GM10847 (cell line): ENCODE results near the gene C1orf210.

Source experiments
- POLR2A ChIP-seq: IDR thresholded peaks from 2 replicates; pipeline ENCODE4 v1.6.1; 2011; ENCODE audit not compliant: insufficient read length; ENCODE audit errors: extremely low read depth

The C1orf210 gene

DNA sequence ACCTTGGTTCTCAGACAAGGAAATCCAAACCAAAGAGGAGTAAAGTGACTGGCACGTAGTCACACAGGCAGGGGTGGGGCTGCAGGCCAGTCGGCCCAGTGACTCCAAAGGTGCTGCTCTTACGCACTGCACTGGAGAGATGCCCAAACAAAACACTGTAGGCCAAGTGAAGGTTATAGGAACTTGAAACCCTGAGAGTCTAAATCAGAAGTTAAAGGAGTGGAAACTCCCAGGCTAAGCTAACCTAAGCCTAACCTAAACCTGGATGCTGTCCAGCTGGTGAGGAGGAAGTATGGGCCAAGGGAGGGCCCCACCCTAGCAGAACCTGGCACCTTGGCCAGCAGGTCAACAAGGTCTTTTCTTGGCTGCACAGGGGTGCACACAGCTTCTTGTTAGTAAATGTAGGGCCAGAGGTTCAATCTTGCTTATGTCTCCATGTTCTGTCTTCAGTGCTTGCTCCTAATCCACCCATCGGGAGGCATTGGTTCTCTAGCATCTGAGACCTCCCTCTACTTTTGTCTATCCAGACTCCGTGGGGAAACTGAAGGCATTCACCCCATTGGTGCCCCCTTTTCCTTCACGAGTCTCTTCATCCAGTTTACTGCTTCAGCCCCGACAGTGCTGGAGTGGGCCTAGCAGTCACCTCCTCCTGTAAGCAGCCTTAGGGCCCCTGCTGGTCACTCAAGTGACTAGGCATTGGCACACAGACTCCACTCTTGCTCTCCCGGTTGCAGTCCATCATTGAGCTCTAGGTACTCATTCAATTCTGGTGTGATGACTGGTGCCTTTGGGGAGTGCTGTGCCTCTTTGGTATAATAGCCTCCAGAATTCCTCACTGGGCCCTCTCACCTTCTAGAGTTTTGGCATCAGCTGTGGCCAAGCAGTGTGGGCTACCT, 28.5 kb downstream of the C1orf210 start:
- TF ChIP-seq POLR2A = no peak

GRCh38 chr1:43255438-43256210, 29.8 kb downstream of the C1orf210 start:
- TF ChIP-seq POLR2A = no peak

DNA sequence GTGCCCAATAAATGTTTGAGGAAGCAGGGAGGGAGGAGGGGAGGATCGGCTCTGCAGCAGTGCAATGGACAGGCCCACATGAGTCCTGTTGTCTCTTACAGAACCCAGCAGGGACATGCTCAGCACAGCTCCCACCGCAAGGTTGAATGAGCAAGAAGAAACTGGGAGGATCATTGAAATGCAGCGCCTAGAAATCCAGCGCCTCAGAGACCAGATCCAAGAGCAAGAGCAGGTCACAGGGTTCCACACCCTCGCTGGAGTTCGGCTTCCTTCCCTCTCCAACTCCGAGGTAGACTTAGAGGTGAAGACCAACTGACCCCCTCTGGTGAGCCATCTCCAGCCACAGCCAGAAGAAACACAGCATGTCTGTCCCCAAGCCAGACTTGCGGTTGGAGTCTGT, 31.5 kb downstream of the C1orf210 start:
- no peak for TF ChIP-seq POLR2A

GRCh38 chr1:43253173-43253572, 32.2 kb downstream of the C1orf210 start:
- TF ChIP-seq POLR2A = no peak

DNA sequence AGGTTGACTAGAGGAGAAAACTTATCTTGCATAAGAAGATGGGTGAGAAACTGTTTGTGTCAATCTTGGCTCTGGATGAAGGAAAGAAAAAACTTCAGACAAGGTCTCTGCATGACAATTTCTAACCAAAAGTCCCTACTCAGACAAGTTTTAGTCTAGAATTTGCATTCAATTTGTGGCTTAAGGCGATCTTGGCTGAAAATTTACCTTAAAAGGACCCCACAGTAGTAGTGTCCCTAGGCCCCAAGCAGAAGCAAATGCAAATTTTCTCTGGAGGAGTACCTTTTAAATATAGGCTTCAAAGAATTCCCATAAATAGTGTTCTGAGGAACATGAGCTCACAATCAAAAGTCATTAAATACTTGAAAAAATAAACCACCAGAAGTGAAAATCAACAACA, 33.2 kb downstream of the C1orf210 start:
- no peak for TF ChIP-seq POLR2A

DNA sequence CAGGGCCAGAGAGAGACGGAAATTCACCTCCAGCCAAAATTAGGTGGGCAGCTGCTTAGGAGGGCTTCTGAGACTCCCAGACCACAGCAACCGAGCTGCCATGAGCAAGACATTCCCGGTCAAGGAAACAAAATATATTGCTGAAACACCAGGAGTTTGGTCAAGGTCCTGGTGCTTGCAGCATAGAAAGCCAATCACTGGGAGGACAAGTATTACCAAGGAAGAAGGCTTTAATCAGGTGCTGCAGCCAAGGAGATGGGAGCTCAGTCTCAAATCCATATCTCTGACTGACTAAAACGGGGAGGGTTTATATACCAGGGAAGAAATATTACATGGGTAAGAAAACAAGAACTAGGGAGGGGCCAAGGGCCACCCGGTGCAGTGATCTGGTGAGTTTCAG, 34.4 kb downstream of the C1orf210 start:
- TF ChIP-seq POLR2A = no peak

- no peak for TF ChIP-seq POLR2A
These were observed 35.0 kb downstream of the C1orf210 start for GRCh38 chr1:43250351-43250761.

DNA sequence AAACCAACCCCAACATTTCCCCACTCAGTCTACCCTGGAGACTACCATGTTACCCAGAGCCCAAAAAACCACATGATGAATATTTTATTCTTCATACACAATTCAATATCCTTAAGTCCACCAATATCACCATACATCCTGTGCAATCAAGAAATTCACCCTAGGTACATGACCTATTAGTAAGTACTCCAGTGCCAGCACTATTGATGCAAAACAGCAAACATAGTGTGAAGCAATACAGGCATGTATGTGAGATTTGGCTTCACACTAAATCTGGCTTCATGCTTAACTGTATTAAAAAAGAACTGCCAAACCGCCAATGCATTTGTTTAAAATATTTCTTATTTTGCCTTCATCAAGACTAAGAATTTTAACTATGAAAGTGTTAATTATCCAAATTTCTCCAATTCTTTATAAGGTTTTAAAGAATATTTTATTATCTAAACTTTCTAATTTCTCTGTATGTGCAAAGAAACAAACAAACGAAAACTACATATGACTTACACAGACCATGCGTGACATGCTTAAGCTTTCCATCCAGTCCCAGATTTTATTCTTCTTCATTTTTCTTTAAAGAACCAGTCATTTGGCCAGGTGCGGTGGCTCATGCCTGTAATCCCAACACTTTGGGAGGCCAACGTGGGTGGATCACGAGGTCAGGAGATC, 38.0 kb downstream of the C1orf210 start:
- TF ChIP-seq POLR2A = no peak

DNA sequence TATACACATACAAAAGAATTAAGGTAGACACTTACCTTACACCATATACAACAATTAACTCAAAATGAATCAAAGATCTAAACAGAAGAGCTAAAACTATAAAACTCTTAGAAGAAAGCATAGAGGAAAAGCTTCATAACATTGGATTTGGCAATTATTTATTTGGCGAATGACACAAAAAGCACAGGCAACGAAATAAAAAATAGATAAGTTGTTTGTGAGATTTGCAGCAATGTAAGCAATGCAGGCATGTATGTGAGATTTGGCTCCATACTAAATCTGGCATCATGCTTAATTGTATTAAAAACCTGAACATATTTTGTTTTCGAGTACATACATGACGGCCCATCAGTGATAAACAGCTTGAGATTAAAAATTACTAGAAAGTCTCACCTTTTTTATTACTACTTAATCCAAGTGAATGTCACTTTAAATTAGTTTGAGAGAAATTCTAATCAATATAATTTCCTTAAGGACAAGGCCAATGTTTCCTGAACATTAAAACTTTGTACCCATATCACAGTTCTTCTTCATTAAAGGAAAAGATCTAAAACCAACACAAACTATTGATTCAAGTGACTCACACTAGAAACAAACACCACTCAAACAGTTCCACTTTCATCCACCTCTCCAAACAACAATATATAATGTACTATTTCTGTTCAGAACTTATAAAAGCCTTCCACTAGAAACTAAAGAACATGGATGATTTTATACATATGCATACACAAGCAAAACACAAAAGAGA, 38.7 kb downstream of the C1orf210 start:
- no peak for TF ChIP-seq POLR2A

DNA sequence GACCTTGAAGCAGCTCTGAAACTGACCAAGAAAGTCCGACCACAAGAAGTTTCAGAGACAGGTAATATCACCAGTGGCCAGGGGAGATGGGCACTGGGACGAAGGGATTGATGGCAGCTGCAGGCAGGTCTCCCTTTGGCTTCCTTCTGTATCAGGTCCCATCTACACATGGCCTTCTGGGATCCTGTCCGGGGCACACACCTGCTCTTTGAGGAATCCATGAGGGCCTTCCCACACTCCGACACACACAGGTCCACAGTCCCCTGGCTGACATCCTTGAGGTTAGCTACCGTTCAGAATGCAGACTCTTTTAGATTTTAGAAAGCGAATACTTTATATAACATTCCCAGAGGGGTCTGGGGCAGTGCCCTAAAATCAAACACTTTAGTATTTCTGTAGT, 42.1 kb downstream of the C1orf210 start:
- TF ChIP-seq POLR2A = no peak

DNA sequence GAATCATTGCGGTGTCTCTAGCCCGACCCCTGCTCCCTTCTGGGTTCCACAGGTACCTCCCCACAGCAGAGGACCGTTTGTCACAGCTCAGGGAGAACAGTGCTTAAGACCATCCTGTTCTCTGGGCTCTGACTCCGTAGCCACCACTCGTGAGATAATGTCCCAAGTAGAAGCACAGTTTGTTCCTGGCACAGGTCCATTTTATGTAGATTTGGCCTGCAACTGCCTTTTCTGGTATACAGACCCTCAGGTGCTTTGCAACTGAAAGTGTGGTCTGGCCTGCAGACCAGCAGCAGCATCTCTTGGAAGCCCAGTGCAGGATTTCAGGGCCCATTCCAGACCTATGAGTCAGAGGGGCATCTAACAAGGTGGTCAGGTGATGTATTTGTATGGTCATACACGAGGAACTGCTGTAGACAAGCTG, 44.0 kb downstream of the C1orf210 start:
- no peak for TF ChIP-seq POLR2A

- TF ChIP-seq POLR2A = no peak
These were observed 45.9 kb downstream of the C1orf210 start for GRCh38 chr1:43239484-43239883.

GRCh38 chr1:43238991-43239469, 46.4 kb downstream of the C1orf210 start:
- TF ChIP-seq POLR2A = no peak

GRCh38 chr1:43238085-43238484, 47.3 kb downstream of the C1orf210 start:
- TF ChIP-seq POLR2A = no peak

- no peak for TF ChIP-seq POLR2A
These were observed 48.3 kb downstream of the C1orf210 start for GRCh38 chr1:43237121-43237520.
